Endothelial cell (in vitro differentiated cells): ENCODE data around the gene ANKRD28. TPM values are rescaled to one million over a fixed set of nuclear protein-coding genes. Genes with fewer than 3 reads are reported as not detected.

Source experiments
- DNase-seq: peaks from one replicate; pipeline ENCODE4 v3.0.0; 2021; ENCODE audit warnings: low spot score
- H3K27ac Mint-ChIP-seq: one replicate; pipeline ENCODE4 v1.8.0; 2021; ENCODE audit warnings: mixed read lengths, inconsistent platforms; ENCODE audit not compliant: unreplicated experiment
- H3K27me3 Mint-ChIP-seq: one replicate; pipeline ENCODE4 v1.8.0; 2021; ENCODE audit warnings: mild to moderate bottlenecking, moderate library complexity, mixed read lengths, inconsistent platforms; ENCODE audit not compliant: unreplicated experiment
- H3K36me3 Mint-ChIP-seq: one replicate; pipeline ENCODE4 v1.8.0; 2021; ENCODE audit warnings: mild to moderate bottlenecking, low read depth, mixed read lengths, inconsistent platforms; ENCODE audit not compliant: unreplicated experiment
- H3K4me1 Mint-ChIP-seq: one replicate; pipeline ENCODE4 v1.8.0; 2021; ENCODE audit warnings: mild to moderate bottlenecking, mixed read lengths, inconsistent platforms; ENCODE audit not compliant: unreplicated experiment
- H3K4me3 Mint-ChIP-seq: one replicate; pipeline ENCODE4 v1.8.0; 2021; ENCODE audit warnings: mild to moderate bottlenecking, mixed read lengths, inconsistent platforms; ENCODE audit not compliant: unreplicated experiment
- H3K9me3 Mint-ChIP-seq: one replicate; pipeline ENCODE4 v1.8.0; 2021; ENCODE audit warnings: mixed read lengths, inconsistent platforms; ENCODE audit not compliant: unreplicated experiment
- total RNA-seq: library from RNA; stranded (reverse); fragmentation: NEBNext Ultra II Directional; extraction: Animal tissue kit (Norgen Biotek cat#: 25700); gene quantifications from one replicate; pipeline ENCODE4 v1.2.1, GENCODE V29; 2021; ENCODE audit not compliant: unreplicated experiment
- TF ChIP-seq, protein P1 (sequence below): fragments of 200-600 bp; sonication (generic); IDR thresholded peaks from one replicate; pipeline ENCODE4 v1.5.0; 2021; ENCODE audit warnings: antibody characterized with exemption; ENCODE audit not compliant: unreplicated experiment

ANKRD28 gene
- total RNA-seq, 1 donor from 2014 or later = 22.6 TPM

DNA sequence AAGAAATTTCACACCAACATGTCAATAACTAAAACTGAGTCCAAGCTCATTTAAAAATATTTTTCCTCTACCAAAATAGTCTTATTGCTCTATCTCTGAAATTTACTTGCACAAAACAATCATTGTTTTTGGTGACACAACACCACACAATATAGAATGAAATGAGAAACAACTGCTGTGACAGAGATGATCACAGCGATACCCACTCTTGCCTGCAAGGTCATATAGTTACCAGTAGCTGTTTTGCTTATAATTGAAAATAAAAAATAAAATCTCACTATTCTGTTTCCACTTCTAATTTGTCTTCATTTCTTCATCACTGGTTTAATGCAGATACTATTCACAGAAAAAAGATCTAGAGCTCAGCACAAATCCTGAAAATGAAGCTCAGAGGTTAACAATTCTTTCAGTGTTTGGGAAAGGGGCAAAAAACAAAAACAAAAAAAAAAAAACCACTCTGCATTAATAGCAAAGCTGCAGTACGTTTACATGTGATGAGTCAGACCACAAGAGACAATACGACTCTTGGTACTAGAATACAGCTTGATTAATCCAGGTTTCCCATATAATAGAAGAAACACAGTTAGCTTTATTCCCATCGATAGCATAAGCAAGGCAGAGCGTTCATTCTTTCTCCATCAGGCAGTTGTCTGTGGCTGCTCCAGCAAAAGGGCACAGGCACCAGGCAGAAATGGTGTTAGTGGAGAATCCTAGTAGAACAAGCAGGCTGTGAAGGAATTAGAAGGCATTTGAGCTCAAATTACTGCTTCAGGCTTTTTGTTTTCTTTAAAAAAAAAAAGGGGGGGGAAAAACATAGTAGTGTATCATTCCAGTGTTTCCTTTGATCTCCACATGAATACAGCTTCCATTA is 773 bp downstream of the ANKRD28 start:
- H3K4me1 Mint-ChIP-seq = peaks cover 9% of the 10 kb centered on the region
- H3K27me3 Mint-ChIP-seq = no peaks in the 10 kb centered on the region
- peak overlapping the region; percentile 93 for H3K27ac Mint-ChIP-seq
- no peak for DNase-seq
- TF ChIP-seq, protein P1, sequence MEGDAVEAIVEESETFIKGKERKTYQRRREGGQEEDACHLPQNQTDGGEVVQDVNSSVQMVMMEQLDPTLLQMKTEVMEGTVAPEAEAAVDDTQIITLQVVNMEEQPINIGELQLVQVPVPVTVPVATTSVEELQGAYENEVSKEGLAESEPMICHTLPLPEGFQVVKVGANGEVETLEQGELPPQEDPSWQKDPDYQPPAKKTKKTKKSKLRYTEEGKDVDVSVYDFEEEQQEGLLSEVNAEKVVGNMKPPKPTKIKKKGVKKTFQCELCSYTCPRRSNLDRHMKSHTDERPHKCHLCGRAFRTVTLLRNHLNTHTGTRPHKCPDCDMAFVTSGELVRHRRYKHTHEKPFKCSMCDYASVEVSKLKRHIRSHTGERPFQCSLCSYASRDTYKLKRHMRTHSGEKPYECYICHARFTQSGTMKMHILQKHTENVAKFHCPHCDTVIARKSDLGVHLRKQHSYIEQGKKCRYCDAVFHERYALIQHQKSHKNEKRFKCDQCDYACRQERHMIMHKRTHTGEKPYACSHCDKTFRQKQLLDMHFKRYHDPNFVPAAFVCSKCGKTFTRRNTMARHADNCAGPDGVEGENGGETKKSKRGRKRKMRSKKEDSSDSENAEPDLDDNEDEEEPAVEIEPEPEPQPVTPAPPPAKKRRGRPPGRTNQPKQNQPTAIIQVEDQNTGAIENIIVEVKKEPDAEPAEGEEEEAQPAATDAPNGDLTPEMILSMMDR = no peak
- H3K4me3 Mint-ChIP-seq = no peak overlapping the region
- H3K9me3 Mint-ChIP-seq = no peaks in the 10 kb centered on the region
- H3K36me3 Mint-ChIP-seq = no peaks in the 10 kb centered on the region

DNA sequence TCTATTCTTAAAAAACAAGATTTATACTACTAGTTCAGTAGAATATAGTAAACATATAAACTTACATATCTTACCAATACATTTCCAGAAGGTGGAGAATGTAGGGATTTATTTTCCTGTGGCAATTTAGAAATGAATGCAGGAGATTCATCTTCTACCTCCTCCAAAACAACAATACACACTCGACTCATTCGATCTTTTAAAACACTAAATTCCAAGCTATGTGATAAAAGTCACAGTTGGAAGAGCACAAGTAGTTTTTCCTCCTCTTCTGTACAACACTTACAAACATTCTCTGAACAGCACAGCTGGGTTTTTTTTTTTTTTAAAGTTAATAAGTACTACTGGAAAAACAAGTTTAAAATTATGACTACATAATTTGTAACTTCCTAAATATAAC is 1.4 kb downstream of the ANKRD28 start:
- no peak overlapping the region for H3K27ac Mint-ChIP-seq

DNA sequence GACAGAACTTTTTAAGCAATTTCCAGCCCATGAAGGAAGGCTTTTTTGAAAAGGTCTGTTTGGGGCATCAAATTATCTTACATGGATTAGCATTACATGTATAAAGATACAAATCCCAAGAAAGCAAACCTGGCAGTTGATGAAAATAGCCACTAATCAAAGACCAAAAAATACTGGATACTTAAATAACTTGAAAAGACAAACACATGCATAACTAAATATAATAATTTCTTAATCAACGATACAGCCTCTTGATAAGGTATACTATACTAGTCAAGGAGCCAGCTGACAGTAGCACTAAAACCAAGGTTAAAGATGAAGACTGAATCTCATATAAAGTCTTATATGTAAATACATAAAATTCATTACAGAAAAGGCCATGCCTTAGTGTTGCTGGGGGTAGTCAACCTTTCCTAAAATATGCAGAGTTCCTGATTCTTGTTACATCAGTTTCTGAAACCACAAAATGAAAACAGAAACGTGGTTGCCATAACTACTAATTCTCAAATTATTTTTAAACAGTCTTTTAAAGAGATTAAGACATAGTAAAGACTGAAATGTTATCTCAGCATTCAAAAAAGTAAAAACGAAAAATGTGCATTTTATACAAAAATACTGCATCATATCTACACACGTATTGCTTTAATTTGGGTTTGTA is 2.0 kb downstream of the ANKRD28 start:
- peaks cover 9% of the 10 kb centered on the region for H3K4me1 Mint-ChIP-seq
- TF ChIP-seq, protein P1 = no peak
- H3K27ac Mint-ChIP-seq = no peak overlapping the region
- H3K4me3 Mint-ChIP-seq = no peak overlapping the region
- H3K27me3 Mint-ChIP-seq = no peaks in the 10 kb centered on the region
- no peaks in the 10 kb centered on the region for H3K9me3 Mint-ChIP-seq
- no peaks in the 10 kb centered on the region for H3K36me3 Mint-ChIP-seq
- no peak for DNase-seq

More for the DNA sequence above, 1.4 kb downstream of the ANKRD28 start:
- peaks cover 9% of the 10 kb centered on the region for H3K4me1 Mint-ChIP-seq
- no peak overlapping the region for H3K4me3 Mint-ChIP-seq
- H3K9me3 Mint-ChIP-seq = no peaks in the 10 kb centered on the region
- H3K36me3 Mint-ChIP-seq = no peaks in the 10 kb centered on the region
- no peaks in the 10 kb centered on the region for H3K27me3 Mint-ChIP-seq
- no peak for DNase-seq
- TF ChIP-seq, protein P1 = no peak

DNA sequence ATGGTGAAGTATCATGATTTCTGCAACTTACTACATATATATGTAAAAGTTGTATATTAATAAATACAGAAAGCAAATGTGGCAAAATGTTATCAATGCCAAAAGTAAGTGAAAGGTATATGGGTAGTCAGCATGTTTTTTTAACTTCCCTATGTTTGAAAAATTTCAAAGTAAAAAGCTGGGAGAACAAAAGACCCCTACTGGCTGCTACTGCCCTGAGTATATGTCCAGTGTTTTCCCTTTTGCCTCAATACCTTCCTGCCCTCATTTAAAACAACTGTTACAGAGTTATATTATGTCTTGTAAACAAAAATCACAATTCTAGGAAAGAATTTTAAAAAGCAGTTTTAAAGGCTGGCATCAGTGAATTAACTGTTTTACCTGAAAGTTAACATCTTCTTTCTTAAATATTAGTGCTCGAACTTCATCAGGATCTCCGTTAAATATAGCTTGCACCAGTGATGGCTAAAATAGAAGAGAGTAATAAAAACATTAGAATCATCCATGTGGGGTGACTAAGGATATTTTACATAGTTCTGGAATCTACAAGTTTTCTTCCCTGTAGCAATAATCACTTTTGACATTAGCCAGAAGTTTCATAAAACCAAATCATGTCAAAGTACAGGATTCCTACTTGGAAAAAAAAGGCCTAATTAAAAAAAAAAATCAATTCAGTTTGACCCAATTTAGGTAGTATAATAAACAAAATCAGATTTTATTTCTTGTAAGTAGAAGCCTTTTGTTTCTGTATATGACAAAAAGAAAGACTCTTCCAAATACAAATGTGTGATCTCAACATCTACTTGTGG is 2.7 kb downstream of the ANKRD28 start:
- no peak overlapping the region for H3K27ac Mint-ChIP-seq
- no peak overlapping the region for H3K4me3 Mint-ChIP-seq
- DNase-seq = no peak
- TF ChIP-seq, protein P1 = no peak
- no peaks in the 10 kb centered on the region for H3K27me3 Mint-ChIP-seq
- peaks cover 9% of the 10 kb centered on the region for H3K4me1 Mint-ChIP-seq
- H3K9me3 Mint-ChIP-seq = no peaks in the 10 kb centered on the region
- no peaks in the 10 kb centered on the region for H3K36me3 Mint-ChIP-seq
